ENCODE data around the gene KIF19. TPM values are rescaled to one million over a fixed set of nuclear protein-coding genes. Genes with fewer than 3 reads are reported as not detected.

KIF19 gene
- total and polyA plus RNA-seq, 2 of the 8 experiments (the other 6 are each of a cell fraction or from before 2014, with no cell fraction given): 0.52 to 0.77 TPM

DNA sequence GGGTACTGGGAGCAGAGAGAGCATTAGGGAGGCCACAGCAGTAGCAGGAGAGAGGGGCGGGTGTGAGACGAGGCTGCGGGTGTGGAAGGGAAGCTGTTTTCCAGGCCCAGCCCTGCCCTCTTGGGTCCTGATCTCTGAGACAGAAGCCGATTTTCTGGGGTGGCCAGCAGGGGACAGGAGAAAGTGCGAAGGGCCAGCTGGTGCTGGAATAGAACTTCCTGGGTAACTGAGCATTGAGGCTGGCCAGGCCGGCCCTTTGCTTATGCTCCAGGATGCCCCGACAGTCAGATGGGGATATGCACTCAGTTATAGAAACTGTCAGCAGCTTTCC is 34.8 kb downstream of the KIF19 start:
- Histone ChIP-seq H3K23ac (ENCODE audit: insufficient read length) (no peak overlapping the region), H3K9me3 (ENCODE audit: insufficient read depth in 2 of 2, low read depth in 1 of 2, low read length in 1 of 2) (no peaks in the 10 kb centered on the region), H3K56ac (replicated peaks; ENCODE audit: insufficient read length, low read depth, low read length) (no peak overlapping the region), H3K9ac (replicated peaks in 1 of 4; ENCODE audit: extremely low read depth in 1 of 4, low read depth in 3 of 4, low read length in 3 of 4) (no peak overlapping the region), H3K18ac (ENCODE audit: extremely low read depth, low read length) (peak overlapping the region; percentile 81), H3K27me3 (replicated peaks in 1 of 4; ENCODE audit: control insufficient read depth in 3 of 4, extremely low read depth in 1 of 4, insufficient read depth in 3 of 4, low read length in 3 of 4) (no peaks in the 10 kb centered on the region), H3K23me2 (ENCODE audit: low read depth, low read length) (peaks cover 1% of the 10 kb centered on the region), H2AFZ (ENCODE audit: low read length) (no peak overlapping the region), H3K4me2 (ENCODE audit: insufficient read depth in 1 of 2, low read depth in 2 of 2, low read length in 2 of 2) (peak overlapping the region; percentile 5 to 80; a peak in 2 of 4 replicates), H2BK5ac (ENCODE audit: low read depth, low read length) (0 out of 2 replicates have a peak overlapping the region, but pooled peaks have one; percentile 83), H2BK12ac (ENCODE audit: low read depth, low read length) (peak overlapping the region; percentile 84; the same call in 1 of the 2 replicates), H2AK5ac (ENCODE audit: low read depth, low read length) (no peak overlapping the region), H3K27ac (ENCODE audit: low read depth, low read length) (no peak overlapping the region), H4K5ac (ENCODE audit: insufficient read length, low read depth, low read length) (no peak overlapping the region), H3K79me1 (ENCODE audit: low read depth, low read length) (no peaks in the 10 kb centered on the region), H2BK120ac (replicated peaks; ENCODE audit: low read depth, low read length) (no peak overlapping the region), H3K4me1 (replicated peaks in 1 of 4; ENCODE audit: control insufficient read depth in 3 of 4, insufficient read depth in 4 of 4, low read length in 3 of 4) (peaks cover 5 to 29% (median 19%) of the 10 kb centered on the region in 4 experiments), H2BK15ac (ENCODE audit: low read length) (no peak overlapping the region; the same call in 1 of the 2 replicates), H3K14ac (ENCODE audit: insufficient read length) (no peak overlapping the region), H3K79me2 (ENCODE audit: control insufficient read depth in 1 of 2, insufficient read depth in 2 of 2, low read length in 2 of 2) (no peaks in the 10 kb centered on the region), H3K36me3 (ENCODE audit: control insufficient read depth in 2 of 4, insufficient read depth in 4 of 4, low read length in 3 of 4) (peaks cover 0 to 10% (median 0%) of the 10 kb centered on the region in 4 experiments; a peak in 1 of 8 replicates), H3K4ac (replicated peaks; ENCODE audit: insufficient read length, low read depth, low read length) (no peak overlapping the region), H4K8ac (ENCODE audit: extremely low read depth, insufficient read depth, low read length) (no peak overlapping the region), H3K4me3 (ENCODE audit: extremely low read depth in 1 of 4, insufficient read depth in 2 of 4, low read depth in 3 of 4, low read length in 4 of 4) (peak overlapping the region in 3 of 4 experiments; percentile 23 to 54 (median 24); a peak in 4 of 8 replicates), H4K91ac (replicated peaks; ENCODE audit: insufficient read length, low read length) (peak overlapping the region; percentile 2), H4K20me1 (replicated peaks in 1 of 2; ENCODE audit: control insufficient read depth in 1 of 2, insufficient read depth in 2 of 2, low read length in 2 of 2) (no peaks in the 10 kb centered on the region), H2BK20ac (ENCODE audit: low read length) (0 out of 2 replicates have a peak overlapping the region, but pooled peaks have one; percentile 61)
- FAIRE-seq: no peak
- ChIA-PET CTCF (ENCODE audit: partially characterized antibody) (interaction anchor here (1.0 to 9.2 kb wide), 25 partner anchors 8 to 205 kb away, joined by 3 to 83 read pairs (median 7); partner anchors contain the start of gene GPR142), POLR2A (ENCODE audit: partially characterized antibody) (interaction anchor here (1.1 to 1.3 kb wide), 4 partner anchors 9 to 94 kb away, joined by 3 to 4 read pairs (median 4); no protein-coding TSS in a partner anchor)
- no peak for DNase-seq (ENCODE audit: low read depth in 1 of 2, low spot score in 2 of 2)
- no peak for TF ChIP-seq GABPA (IDR thresholded peaks at IDR 0.05; ENCODE audit: borderline replicate concordance, insufficient read depth, low read length)
- TF ChIP-seq, protein P1, sequence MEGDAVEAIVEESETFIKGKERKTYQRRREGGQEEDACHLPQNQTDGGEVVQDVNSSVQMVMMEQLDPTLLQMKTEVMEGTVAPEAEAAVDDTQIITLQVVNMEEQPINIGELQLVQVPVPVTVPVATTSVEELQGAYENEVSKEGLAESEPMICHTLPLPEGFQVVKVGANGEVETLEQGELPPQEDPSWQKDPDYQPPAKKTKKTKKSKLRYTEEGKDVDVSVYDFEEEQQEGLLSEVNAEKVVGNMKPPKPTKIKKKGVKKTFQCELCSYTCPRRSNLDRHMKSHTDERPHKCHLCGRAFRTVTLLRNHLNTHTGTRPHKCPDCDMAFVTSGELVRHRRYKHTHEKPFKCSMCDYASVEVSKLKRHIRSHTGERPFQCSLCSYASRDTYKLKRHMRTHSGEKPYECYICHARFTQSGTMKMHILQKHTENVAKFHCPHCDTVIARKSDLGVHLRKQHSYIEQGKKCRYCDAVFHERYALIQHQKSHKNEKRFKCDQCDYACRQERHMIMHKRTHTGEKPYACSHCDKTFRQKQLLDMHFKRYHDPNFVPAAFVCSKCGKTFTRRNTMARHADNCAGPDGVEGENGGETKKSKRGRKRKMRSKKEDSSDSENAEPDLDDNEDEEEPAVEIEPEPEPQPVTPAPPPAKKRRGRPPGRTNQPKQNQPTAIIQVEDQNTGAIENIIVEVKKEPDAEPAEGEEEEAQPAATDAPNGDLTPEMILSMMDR (IDR thresholded peaks at IDR 0.05; ENCODE audit: control extremely low read depth in 1 of 3, insufficient read depth in 1 of 3, low read depth in 1 of 3, low read length in 3 of 3): peak in 2 of 3 experiments; percentile 16 to 32; a peak in 2 of 4 replicates
- WGBS, 2 experiments (ENCODE audit: extremely low coverage in 1 of 2, insufficient coverage in 1 of 2, insufficient read length in 1 of 2, insufficient replicate concordance in 2 of 2, low coverage in 1 of 2, low lambda C conversion rate in 2 of 2, missing lambda C conversion rate in 1 of 2): 53% methylated on average over 7 of the region's 7 CpGs; no CpG with 5 or more reads in 1 of the 2 experiments

Data from H1 (cell line).